IPS DF 6.9 (cell line): ENCODE results near the gene SUSD4.

Experiments used
- DNase-seq: peaks from one replicate; pipeline ENCODE4 v3.0.0-alpha.2; 2013; ENCODE audit warnings: low read depth, low spot score
- H3K27ac ChIP-seq: one replicate; pipeline ENCODE4 v1.5.1; 2013; ENCODE audit warnings: low read length, control low read depth
- H3K27me3 ChIP-seq: 2 replicates; pipeline ENCODE4 v1.6.1; 2013; ENCODE audit warnings: mild to moderate bottlenecking, low read length; ENCODE audit not compliant: control insufficient read depth, insufficient read depth
- H3K36me3 ChIP-seq: 2 replicates; pipeline ENCODE4 v1.6.1; 2013; ENCODE audit warnings: low read length; ENCODE audit not compliant: control insufficient read depth, insufficient read depth
- H3K4me1 ChIP-seq: 2 replicates; pipeline ENCODE4 v1.6.1; 2013; ENCODE audit warnings: low read length; ENCODE audit not compliant: control insufficient read depth, insufficient read depth
- H3K4me3 ChIP-seq: 2 replicates; pipeline ENCODE4 v1.5.1; 2013; ENCODE audit warnings: mild to moderate bottlenecking, low read length
- H3K9me3 ChIP-seq: 2 replicates; pipeline ENCODE4 v1.6.1; 2013; ENCODE audit warnings: low read length, inconsistent platforms; ENCODE audit not compliant: control insufficient read depth, insufficient read depth
- WGBS: extraction: QIAGEN DNeasy Blood & Tissue Kit; methylation state at CpG from one replicate; pipeline ENCODE4 v1.1.7; 2013; ENCODE audit warnings: mixed read lengths, missing lambda C conversion rate; ENCODE audit not compliant: insufficient read length, insufficient coverage; 5-methylcytosine and 5-hydroxymethylcytosine counted together

SUSD4 gene

DNA sequence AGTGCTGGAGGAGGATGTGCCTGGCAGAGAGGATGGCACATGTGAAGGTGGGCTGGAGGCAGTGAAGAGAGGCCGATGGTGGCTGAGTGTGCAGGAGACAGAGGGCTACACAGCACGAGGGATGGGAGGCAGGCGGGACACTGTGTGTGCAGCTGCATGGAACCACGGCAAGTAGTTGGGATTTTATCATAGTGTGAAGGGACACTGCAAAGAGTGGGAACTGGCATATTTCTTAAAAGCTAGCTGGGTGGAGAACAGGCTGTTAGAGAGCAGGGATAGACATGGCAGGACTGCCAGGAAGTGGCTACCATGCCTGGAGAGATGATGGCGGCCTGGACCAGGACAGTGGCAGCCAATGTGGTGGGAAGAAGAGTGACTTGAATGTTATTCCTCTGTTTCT is 118.6 kb downstream of the SUSD4 start:
- Histone ChIP-seq H3K27me3 (no peaks in the 10 kb centered on the region), H3K4me3 (no peak overlapping the region), H3K9me3 (no peaks in the 10 kb centered on the region), H3K27ac (no peak overlapping the region), H3K4me1 (no peaks in the 10 kb centered on the region), H3K36me3 (no peaks in the 10 kb centered on the region)
- no CpG with 5 or more reads among the region's 5 CpGs for WGBS
- no peak for DNase-seq

DNA sequence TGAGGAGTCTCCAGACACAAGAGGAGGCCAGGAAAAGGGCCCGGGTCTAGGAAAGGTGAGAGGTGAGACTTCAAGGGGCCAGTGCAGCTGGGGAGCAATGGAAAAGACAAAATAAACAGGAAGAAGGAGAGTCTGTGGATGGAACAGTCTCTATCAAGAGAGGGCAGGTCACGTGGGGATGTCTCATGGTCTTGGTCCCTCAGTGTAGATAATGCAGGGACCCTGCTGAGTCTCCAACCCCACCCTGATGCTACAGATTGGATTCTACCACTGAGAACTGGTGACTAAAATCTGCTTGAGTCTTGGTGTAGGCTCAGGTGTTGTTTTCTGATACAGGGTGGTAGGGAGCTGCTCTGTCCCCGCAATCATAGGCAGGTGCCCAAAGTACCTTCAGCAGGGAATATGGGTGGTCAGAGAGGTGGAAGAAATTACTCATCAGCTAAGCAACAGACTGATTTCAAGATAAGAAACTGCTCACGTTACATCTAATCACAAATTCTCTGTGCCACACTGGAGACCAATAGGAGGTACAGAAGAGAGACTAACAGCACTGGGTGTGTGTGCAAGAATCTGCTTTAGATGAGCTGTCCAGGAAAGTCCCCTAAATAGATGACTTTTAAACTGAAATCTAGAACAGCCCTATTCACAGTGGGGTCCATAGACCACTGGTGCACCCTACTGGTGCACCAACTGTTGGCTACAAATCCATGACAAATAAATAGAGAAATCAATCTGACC is 119.4 kb downstream of the SUSD4 start:
- DNase-seq = no peak
- WGBS = no CpG with 5 or more reads among the region's 4 CpGs
- no peak overlapping the region for H3K4me3 ChIP-seq
- no peaks in the 10 kb centered on the region for H3K36me3 ChIP-seq
- H3K27me3 ChIP-seq = no peaks in the 10 kb centered on the region
- no peaks in the 10 kb centered on the region for H3K4me1 ChIP-seq
- H3K27ac ChIP-seq = no peak overlapping the region
- no peaks in the 10 kb centered on the region for H3K9me3 ChIP-seq

DNA sequence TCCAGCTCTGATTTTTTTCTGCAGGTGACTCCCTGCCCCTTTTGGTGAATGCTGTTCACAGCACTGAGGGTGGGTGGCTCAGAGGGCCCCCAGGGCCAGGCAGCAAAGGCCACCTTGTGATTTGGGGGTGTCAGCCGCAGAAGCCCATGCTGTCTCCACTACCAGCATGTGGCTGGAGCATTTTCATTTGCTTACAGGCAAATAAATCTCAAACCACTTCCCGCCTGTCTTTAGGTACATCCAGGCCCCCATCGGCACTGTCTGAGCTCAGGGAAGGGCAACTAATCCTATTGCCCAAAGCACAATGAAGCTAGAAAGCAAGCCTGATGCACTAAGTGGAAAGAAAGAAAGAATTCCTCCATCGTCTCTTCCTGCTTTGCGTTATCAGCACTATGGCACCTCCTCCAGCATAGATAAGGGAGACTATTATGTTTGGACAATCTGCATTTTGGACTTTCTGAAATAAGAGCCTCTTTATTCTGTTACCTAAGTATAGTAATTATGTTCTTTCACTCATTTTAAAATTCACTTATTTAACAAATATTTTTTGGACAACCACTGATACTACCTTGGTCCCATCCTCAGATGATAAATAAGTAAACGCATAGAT is 120.4 kb downstream of the SUSD4 start:
- DNase-seq = no peak
- Histone ChIP-seq H3K36me3 (no peaks in the 10 kb centered on the region), H3K27me3 (no peaks in the 10 kb centered on the region), H3K4me1 (no peaks in the 10 kb centered on the region), H3K9me3 (no peaks in the 10 kb centered on the region), H3K27ac (no peak overlapping the region), H3K4me3 (no peak overlapping the region)
- WGBS = no CpG with 5 or more reads among the region's 6 CpGs

DNA sequence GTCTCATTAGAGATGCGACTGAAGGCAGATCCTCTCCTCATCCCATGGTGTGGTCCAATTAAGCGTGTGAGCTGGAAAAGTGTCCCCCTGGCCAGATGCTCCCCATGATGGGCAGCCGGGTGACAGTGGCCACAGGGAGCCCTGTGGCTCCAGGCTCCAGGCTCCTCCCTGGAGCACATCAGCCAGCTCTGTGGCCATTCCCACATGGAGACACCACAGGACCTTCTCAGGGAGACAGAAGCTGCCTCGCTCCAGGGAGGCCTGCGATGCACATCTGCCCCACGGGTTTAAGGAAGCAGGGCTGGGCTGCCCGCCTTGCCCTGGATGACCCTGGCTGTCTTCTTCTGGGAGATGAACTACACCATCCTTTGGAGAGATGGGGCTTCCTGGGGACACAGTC is 121.0 kb downstream of the SUSD4 start:
- Histone ChIP-seq H3K36me3 (no peaks in the 10 kb centered on the region), H3K27me3 (no peaks in the 10 kb centered on the region), H3K4me1 (no peaks in the 10 kb centered on the region), H3K4me3 (no peak overlapping the region), H3K9me3 (no peaks in the 10 kb centered on the region), H3K27ac (no peak overlapping the region)
- no CpG with 5 or more reads among the region's 7 CpGs for WGBS
- DNase-seq = no peak

DNA sequence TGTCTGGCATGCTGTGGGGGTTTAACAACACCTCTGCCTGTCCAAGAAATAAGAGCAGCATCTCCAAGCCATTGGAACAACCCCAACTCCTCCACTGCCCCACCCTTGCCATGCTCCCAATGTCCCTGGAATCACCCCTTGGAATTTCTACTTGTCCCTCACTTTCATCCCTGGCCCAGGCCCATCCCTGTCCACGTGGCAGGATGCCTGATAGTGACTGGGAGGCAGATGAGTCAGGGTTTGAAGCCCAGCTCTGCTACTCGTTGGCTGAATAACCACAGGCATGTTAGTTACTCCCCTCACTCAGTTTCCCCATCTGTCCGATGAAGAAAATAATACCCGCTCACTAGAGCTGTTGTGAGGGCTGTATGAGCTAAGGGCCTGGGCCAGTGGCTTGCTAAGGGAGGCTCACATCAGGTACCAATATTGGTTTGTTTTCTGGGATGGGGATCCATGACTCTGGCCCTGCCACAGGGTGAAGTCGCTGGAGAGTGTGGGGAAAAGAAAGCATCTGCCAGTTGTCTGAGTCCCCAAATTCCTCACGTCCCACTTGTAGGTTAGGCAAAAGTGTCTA is 121.5 kb downstream of the SUSD4 start:
- no CpG with 5 or more reads among the region's 6 CpGs for WGBS
- no peaks in the 10 kb centered on the region for H3K4me1 ChIP-seq
- H3K27ac ChIP-seq = no peak overlapping the region
- DNase-seq = no peak
- H3K27me3 ChIP-seq = no peaks in the 10 kb centered on the region
- no peaks in the 10 kb centered on the region for H3K36me3 ChIP-seq
- no peak overlapping the region for H3K4me3 ChIP-seq
- no peaks in the 10 kb centered on the region for H3K9me3 ChIP-seq

DNA sequence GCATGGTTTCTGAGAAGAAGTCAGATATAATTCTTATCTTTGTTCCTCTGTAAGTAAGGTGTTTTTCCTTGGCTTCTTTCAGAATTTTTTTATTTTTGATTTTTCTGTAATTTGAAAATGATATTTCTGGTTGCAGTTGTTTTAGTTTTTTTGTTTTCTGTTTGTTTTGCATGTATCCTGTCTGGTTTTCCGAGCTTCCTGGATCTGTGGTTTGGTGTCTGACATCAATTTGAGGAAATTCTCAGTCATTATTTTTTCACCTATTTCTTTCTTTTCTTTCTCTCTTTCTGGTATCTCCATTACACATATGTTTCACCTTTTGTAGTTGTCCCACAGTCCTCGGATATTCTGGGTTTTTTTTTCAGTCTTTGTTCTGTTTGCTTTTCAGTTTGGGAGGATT is 123.9 kb downstream of the SUSD4 start:
- H3K4me1 ChIP-seq = no peaks in the 10 kb centered on the region
- no peaks in the 10 kb centered on the region for H3K9me3 ChIP-seq
- no peak for DNase-seq
- H3K36me3 ChIP-seq = no peaks in the 10 kb centered on the region
- no peak overlapping the region for H3K27ac ChIP-seq
- no peaks in the 10 kb centered on the region for H3K27me3 ChIP-seq
- no CpG with 5 or more reads among the region's 2 CpGs for WGBS
- H3K4me3 ChIP-seq = no peak overlapping the region

DNA sequence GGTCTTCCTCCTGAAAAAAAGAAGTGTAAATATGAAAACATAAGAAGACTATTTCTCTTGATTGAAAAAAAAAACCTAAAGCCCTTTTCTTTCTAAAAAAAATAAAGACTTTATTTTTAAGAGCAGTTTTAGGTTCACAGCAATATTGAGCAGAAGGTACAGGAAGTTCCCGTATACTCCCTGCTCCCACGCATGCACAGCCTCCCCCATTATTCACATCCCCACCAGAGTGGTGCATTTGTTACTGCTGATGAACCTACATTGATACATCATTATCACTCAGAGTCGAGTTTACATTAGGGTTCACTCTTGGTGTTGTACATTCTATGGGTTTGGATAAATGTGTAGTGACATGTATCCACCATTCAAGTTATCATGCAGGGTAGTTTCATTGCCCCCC is 128.9 kb downstream of the SUSD4 start:
- Histone ChIP-seq H3K36me3 (no peaks in the 10 kb centered on the region), H3K27me3 (no peaks in the 10 kb centered on the region), H3K27ac (no peak overlapping the region), H3K4me3 (no peak overlapping the region), H3K9me3 (no peaks in the 10 kb centered on the region), H3K4me1 (no peaks in the 10 kb centered on the region)
- WGBS = no CpG with 5 or more reads among the region's 3 CpGs
- DNase-seq = no peak

DNA sequence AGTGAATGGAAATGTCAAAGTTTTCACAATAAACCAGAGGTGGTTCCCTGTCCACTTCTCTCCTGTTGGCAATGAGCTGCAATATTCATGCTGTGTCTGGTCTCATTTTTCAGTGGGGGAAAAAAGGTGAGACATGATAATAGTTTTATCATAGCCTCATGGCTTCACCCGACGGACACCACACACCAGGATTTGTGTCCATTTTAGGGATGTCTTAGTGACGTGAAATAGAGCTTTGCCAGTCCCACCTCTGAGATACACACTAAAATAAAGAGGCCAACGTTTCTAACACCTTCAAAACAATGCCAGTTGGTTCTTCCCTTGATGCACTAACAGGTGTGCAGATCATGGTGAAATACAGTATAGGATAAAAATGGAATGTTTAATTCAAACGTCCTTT is 129.4 kb downstream of the SUSD4 start:
- H3K4me3 ChIP-seq = no peak overlapping the region
- no peaks in the 10 kb centered on the region for H3K36me3 ChIP-seq
- H3K9me3 ChIP-seq = no peaks in the 10 kb centered on the region
- no peaks in the 10 kb centered on the region for H3K4me1 ChIP-seq
- H3K27me3 ChIP-seq = no peaks in the 10 kb centered on the region
- DNase-seq = no peak
- whole genome bisulfite sequencing = no CpG with 5 or more reads among the region's 5 CpGs
- H3K27ac ChIP-seq = no peak overlapping the region

DNA sequence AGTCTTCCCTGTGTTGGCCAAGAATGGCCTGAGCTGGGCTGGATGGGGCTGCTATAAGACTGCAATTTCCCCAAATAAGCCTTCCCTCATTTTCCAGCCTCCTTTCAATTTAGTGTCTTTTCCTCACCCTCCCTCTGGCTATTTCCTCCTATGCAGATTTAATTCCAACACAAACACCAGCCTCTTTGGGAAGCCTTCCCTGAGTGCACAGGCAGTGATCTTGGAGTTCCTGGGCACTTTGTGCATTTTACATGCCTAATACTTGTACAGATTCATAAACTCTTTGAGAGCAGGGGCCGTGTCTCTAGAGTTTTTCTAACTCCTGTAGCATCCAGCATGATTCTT is 129.8 kb downstream of the SUSD4 start:
- DNase-seq = no peak
- Histone ChIP-seq H3K27me3 (no peaks in the 10 kb centered on the region), H3K9me3 (no peaks in the 10 kb centered on the region), H3K4me3 (no peak overlapping the region), H3K4me1 (no peaks in the 10 kb centered on the region), H3K36me3 (no peaks in the 10 kb centered on the region), H3K27ac (no peak overlapping the region)
- no CpG with 5 or more reads among the region's 1 CpG for WGBS

DNA sequence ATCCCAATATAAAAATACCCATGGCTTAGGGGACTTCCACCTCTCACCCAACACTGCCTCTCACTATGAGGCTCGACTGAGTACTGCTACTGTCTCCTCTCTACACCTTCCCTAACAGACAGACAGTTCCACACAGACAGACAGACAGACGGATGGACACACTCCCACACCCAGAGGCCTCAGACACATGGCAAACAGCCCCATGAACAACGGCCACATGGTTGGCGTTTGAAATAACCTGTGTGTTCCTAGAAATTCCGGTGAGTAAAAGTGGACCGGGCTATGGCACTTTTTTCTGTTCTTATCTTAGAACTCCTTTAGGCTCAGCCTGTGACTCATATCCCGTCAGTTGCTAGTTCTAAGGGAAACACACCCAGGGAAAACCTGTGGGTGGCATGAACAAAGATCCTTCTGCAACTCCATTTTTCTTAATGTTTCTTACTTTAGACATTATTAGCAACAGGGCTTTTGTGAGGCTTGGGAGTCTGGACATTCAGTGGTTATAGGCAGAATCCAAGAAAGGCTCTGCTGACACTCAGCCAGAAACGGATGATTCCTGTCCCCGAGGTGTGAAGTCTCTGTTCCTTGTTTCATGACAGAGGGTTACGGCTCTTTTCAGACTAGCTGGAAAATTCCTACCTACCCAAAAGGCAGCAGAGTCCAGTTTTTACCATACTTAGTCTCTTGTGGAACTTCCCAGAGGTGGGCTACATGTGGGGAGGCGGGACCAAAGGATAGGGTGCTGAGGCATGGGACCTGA is 130.4 kb downstream of the SUSD4 start:
- Histone ChIP-seq H3K4me1 (no peaks in the 10 kb centered on the region), H3K27ac (no peak overlapping the region), H3K27me3 (no peaks in the 10 kb centered on the region), H3K4me3 (no peak overlapping the region), H3K36me3 (no peaks in the 10 kb centered on the region), H3K9me3 (no peaks in the 10 kb centered on the region)
- WGBS = no CpG with 5 or more reads among the region's 11 CpGs
- no peak for DNase-seq
